Neural cell (in vitro differentiated cells): ENCODE measurements around the gene PARP11. TPM values are rescaled to one million over a fixed set of nuclear protein-coding genes. Genes with fewer than 3 reads are reported as not detected.

Source experiments
- H2AFZ ChIP-seq: fragments of 200-600, 300-800 bp; sonication (generic), shearing (Covaris generic); 2 replicates; pipeline ENCODE4 v1.6.0; 2014; ENCODE audit warnings: low read depth, mild to moderate bottlenecking, antibody characterized with exemption, low read length, moderate library complexity
- H3F3A ChIP-seq: fragments of 200-600 bp; shearing (Covaris generic); 2 replicates; pipeline ENCODE4 v1.6.1; 2016; ENCODE audit warnings: mild to moderate bottlenecking, moderate library complexity, mixed read lengths, antibody characterized with exemption, low read length; ENCODE audit not compliant: insufficient read depth, poor library complexity, severe bottlenecking
- H3K27ac ChIP-seq: fragments of 200-600, 300-800 bp; sonication (generic), shearing (Covaris generic); 2 replicates; pipeline ENCODE4 v1.5.1; 2014; ENCODE audit warnings: mild to moderate bottlenecking, low read length, moderate library complexity
- H3K27me3 ChIP-seq: fragments of 300-800, 200-600 bp; sonication (generic), shearing (Covaris generic); 2 replicates; pipeline ENCODE4 v1.6.0; 2014; ENCODE audit warnings: mild to moderate bottlenecking, low read depth, low read length, moderate library complexity; ENCODE audit not compliant: insufficient read depth
- H3K36me3 ChIP-seq: fragments of 300-800, 200-600 bp; sonication (generic), shearing (Covaris generic); 2 replicates; pipeline ENCODE4 v1.5.1; 2014; ENCODE audit warnings: mild to moderate bottlenecking, antibody characterized with exemption, low read length, moderate library complexity; ENCODE audit not compliant: insufficient read depth
- H3K4me2 ChIP-seq: fragments of 300-800, 200-600 bp; sonication (generic), shearing (Covaris generic); 2 replicates; pipeline ENCODE4 v1.6.0; 2014; ENCODE audit warnings: mild to moderate bottlenecking, low read length
- H3K4me3 ChIP-seq: fragments of 300-800, 200-600 bp; sonication (generic), shearing (Covaris generic); 2 replicates; pipeline ENCODE4 v1.5.1; 2014; ENCODE audit warnings: mild to moderate bottlenecking, low read length, moderate library complexity
- H3K79me2 ChIP-seq: fragments of 200-600 bp; shearing (Covaris generic); replicated peaks from 2 replicates; pipeline ENCODE4 v1.6.0; 2014; ENCODE audit warnings: mild to moderate bottlenecking, low read length, moderate library complexity; ENCODE audit not compliant: insufficient read depth
- H3K9ac ChIP-seq: fragments of 300-800, 200-600 bp; sonication (generic), shearing (Covaris generic); 2 replicates; pipeline ENCODE4 v1.6.1; 2016; ENCODE audit warnings: mild to moderate bottlenecking, low read length, mixed read lengths
- H3K9me2 ChIP-seq: fragments of 200-600 bp; shearing (Covaris generic); 2 replicates; pipeline ENCODE4 v1.6.1; 2016; ENCODE audit warnings: mild to moderate bottlenecking, low read length, mixed read lengths; ENCODE audit not compliant: insufficient read depth
- H3K9me3 ChIP-seq: fragments of 200-600, 300-800 bp; sonication (generic), shearing (Covaris generic); 2 replicates; pipeline ENCODE4 v1.6.1; 2016; ENCODE audit warnings: mild to moderate bottlenecking, mixed run types, low read length, moderate library complexity, mixed read lengths
- H4K20me1 ChIP-seq: fragments of 200-600 bp; shearing (Covaris generic); 2 replicates; pipeline ENCODE4 v1.6.1; 2016; ENCODE audit warnings: mild to moderate bottlenecking, mixed run types; ENCODE audit not compliant: insufficient read depth
- CTCF ChIP-seq: fragments of 450-650 bp; IDR thresholded peaks from 2 replicates; pipeline ENCODE4 v1.5.1; 2014; ENCODE audit warnings: antibody characterized with exemption, mild to moderate bottlenecking, moderate library complexity; ENCODE audit not compliant: poor library complexity, severe bottlenecking
- EP300 ChIP-seq: fragments of 450-650 bp; conservative IDR thresholded peaks from 2 replicates; pipeline ENCODE4 v1.6.1; 2014; ENCODE audit warnings: antibody characterized with exemption, mild to moderate bottlenecking, moderate library complexity; ENCODE audit not compliant: poor library complexity, severe bottlenecking
- EZH2 ChIP-seq: fragments of 200-600, 300-800 bp; shearing (Covaris generic), sonication (generic); IDR thresholded peaks from 2 replicates; pipeline ENCODE4 v1.6.1; 2014; ENCODE audit warnings: antibody characterized with exemption, low read length, borderline replicate concordance, mild to moderate bottlenecking; ENCODE audit not compliant: insufficient read depth, poor library complexity, severe bottlenecking
- MXI1 ChIP-seq: fragments of 450-650 bp; conservative IDR thresholded peaks from 2 replicates; pipeline ENCODE4 v1.6.1; 2014; ENCODE audit warnings: antibody characterized with exemption, mild to moderate bottlenecking; ENCODE audit not compliant: poor library complexity, severe bottlenecking
- POLR2AphosphoS5 ChIP-seq: IDR thresholded peaks from 2 replicates; pipeline ENCODE4 v1.6.1; 2012
- RAD21 ChIP-seq: fragments of 450-650 bp; conservative IDR thresholded peaks from 2 replicates; pipeline ENCODE4 v1.6.1; 2014; ENCODE audit warnings: antibody characterized with exemption, mild to moderate bottlenecking, moderate library complexity
- SMC3 ChIP-seq: fragments of 450-650 bp; conservative IDR thresholded peaks from 2 replicates; pipeline ENCODE4 v1.6.1; 2014; ENCODE audit warnings: antibody characterized with exemption, mild to moderate bottlenecking, moderate library complexity; ENCODE audit not compliant: poor library complexity
- TAF1 ChIP-seq: IDR thresholded peaks from 2 replicates; pipeline ENCODE4 v1.6.1; 2012; ENCODE audit warnings: low read depth
- polyA plus RNA-seq: library from polyadenylated mRNA; depleted of rRNA; stranded (reverse); fragments of >200 nt; gene quantifications from 2 replicates; pipeline ENCODE4 v1.2.3, GENCODE V29; 2014
- TF ChIP-seq, protein P1 (sequence below): IDR thresholded peaks from 2 replicates; pipeline ENCODE4 v1.6.1; 2012; ENCODE audit warnings: borderline replicate concordance

Gene PARP11
- polyA plus RNA-seq, 1 donor from 2014 or later: 20.3 TPM

DNA sequence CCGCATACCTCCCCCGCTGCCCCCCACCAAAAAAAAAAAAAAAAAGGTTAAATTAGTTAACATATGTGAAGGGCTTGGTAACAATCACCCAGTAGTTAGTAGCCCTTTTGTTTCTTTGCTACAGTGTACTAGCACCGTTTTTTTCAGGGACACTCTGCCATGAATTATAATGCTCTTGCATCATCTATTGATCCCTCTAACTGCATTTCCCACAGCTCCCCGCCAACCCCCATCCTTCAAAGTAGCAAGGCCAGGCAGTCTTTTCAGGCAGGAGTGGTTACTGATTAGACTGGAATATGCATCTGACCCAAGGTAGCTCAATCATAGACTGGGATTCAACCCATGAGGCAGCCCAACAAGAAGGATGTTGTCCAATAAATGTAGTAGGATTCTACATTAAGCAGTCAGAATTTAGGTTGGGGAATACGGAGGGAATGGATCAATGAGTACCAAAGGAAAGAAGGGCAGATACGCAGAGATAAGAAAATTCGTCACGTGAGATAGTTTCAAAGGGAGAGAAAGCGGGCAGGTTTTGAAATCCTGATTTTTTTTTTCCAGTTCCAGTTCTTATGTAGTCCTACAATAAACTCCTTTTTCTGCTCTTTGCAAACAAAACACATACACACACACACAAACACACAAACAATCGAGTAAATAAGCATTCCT, 80.4 kb downstream of the PARP11 start:
- Histone ChIP-seq H3K36me3 (no peaks in the 10 kb centered on the region), H3K4me2 (no peak overlapping the region), H3K9me2 (no peaks in the 10 kb centered on the region)

GRCh38 chr12:3791256-3791874, 81.8 kb downstream of the PARP11 start:
- no peak overlapping the region for H3K4me3 ChIP-seq
- H3K9me2 ChIP-seq: no peaks in the 10 kb centered on the region
- H3K27me3 ChIP-seq: no peaks in the 10 kb centered on the region
- H3F3A ChIP-seq: no peaks in the 10 kb centered on the region
- H4K20me1 ChIP-seq: no peaks in the 10 kb centered on the region
- no peak overlapping the region for H3K4me2 ChIP-seq
- no peak overlapping the region for H3K9ac ChIP-seq
- H3K27ac ChIP-seq: no peak overlapping the region
- no peaks in the 10 kb centered on the region for H3K9me3 ChIP-seq
- TF ChIP-seq EZH2 (no peak), POLR2AphosphoS5 (no peak), TAF1 (no peak), EP300 (no peak), SMC3 (no peak)
- TF ChIP-seq, protein P1, sequence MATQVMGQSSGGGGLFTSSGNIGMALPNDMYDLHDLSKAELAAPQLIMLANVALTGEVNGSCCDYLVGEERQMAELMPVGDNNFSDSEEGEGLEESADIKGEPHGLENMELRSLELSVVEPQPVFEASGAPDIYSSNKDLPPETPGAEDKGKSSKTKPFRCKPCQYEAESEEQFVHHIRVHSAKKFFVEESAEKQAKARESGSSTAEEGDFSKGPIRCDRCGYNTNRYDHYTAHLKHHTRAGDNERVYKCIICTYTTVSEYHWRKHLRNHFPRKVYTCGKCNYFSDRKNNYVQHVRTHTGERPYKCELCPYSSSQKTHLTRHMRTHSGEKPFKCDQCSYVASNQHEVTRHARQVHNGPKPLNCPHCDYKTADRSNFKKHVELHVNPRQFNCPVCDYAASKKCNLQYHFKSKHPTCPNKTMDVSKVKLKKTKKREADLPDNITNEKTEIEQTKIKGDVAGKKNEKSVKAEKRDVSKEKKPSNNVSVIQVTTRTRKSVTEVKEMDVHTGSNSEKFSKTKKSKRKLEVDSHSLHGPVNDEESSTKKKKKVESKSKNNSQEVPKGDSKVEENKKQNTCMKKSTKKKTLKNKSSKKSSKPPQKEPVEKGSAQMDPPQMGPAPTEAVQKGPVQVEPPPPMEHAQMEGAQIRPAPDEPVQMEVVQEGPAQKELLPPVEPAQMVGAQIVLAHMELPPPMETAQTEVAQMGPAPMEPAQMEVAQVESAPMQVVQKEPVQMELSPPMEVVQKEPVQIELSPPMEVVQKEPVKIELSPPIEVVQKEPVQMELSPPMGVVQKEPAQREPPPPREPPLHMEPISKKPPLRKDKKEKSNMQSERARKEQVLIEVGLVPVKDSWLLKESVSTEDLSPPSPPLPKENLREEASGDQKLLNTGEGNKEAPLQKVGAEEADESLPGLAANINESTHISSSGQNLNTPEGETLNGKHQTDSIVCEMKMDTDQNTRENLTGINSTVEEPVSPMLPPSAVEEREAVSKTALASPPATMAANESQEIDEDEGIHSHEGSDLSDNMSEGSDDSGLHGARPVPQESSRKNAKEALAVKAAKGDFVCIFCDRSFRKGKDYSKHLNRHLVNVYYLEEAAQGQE: no peak
- no peaks in the 10 kb centered on the region for H3K36me3 ChIP-seq
- H3K79me2 ChIP-seq: no peaks in the 10 kb centered on the region
- H2AFZ ChIP-seq: no peak overlapping the region

More for the DNA sequence above, 80.4 kb downstream of the PARP11 start:
- H3K4me3 ChIP-seq: no peak overlapping the region
- no peak overlapping the region for H2AFZ ChIP-seq
- no peak overlapping the region for H3K27ac ChIP-seq
- no peaks in the 10 kb centered on the region for H3K27me3 ChIP-seq
- H3F3A ChIP-seq: no peaks in the 10 kb centered on the region
- H3K79me2 ChIP-seq: no peaks in the 10 kb centered on the region
- no peaks in the 10 kb centered on the region for H4K20me1 ChIP-seq
- H3K9ac ChIP-seq: no peak overlapping the region
- no peaks in the 10 kb centered on the region for H3K9me3 ChIP-seq
- TF ChIP-seq MXI1: no peak
- no peak for TF ChIP-seq POLR2AphosphoS5
- no peak for TF ChIP-seq EP300
- no peak for TF ChIP-seq RAD21

DNA sequence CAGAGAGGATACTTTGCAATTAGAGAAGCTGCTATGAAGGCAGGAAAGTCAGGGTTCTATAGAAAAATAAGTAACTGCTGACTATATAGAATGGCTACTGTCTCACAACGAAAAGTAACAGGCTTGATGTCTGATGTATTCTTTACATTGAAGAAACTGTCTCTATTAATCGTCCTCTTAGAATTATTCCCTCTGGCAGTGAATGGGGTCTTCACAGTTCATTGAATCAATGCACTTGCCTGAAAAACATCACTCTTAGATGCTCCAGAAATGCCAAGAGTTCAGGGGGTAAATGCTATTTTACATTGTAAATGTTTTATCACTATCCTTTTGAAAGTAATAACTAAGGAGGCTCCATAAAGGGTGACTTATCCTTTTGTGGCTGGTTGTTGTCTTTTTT, 82.6 kb downstream of the PARP11 start:
- Histone ChIP-seq H2AFZ (no peak overlapping the region), H3K9me3 (no peaks in the 10 kb centered on the region), H3K27me3 (no peaks in the 10 kb centered on the region), H3K4me3 (no peak overlapping the region), H3K27ac (no peak overlapping the region), H4K20me1 (no peaks in the 10 kb centered on the region), H3K9me2 (no peaks in the 10 kb centered on the region), H3K79me2 (no peaks in the 10 kb centered on the region), H3K9ac (no peak overlapping the region), H3K36me3 (no peaks in the 10 kb centered on the region), H3K4me2 (no peak overlapping the region), H3F3A (no peaks in the 10 kb centered on the region)
- no peak for TF ChIP-seq CTCF
